HG03432 (cell line): Measurements from ENCODE around the gene KRT12.

Experiments used
- ATAC-seq: cut with Tn5 transposase; IDR thresholded peaks from one replicate; pipeline ENCODE4 v1.9.1; 2021; ENCODE audit warnings: mild to moderate bottlenecking, moderate library complexity; ENCODE audit not compliant: unreplicated experiment

The KRT12 gene

GRCh38 chr17:40866838-40867237, at the start of gene KRT12:
TSS of gene KRT12 (minus strand) at chr17:40867223. CDS start at chr17:40867186, 37 bp downstream.
- ATAC-seq, result no peak

- ATAC-seq, result no peak
These were observed 49.3 kb upstream of the KRT12 start for GRCh38 chr17:40916366-40916765.

- no peak for ATAC-seq
These were observed 48.8 kb upstream of the KRT12 start for GRCh38 chr17:40915721-40916256.

GRCh38 chr17:40915199-40915661, 48.2 kb upstream of the KRT12 start:
- no peak for ATAC-seq

GRCh38 chr17:40914075-40914855, 47.2 kb upstream of the KRT12 start:
- ATAC-seq, result no peak

GRCh38 chr17:40912486-40913210, 45.6 kb upstream of the KRT12 start:
- ATAC-seq, result no peak

- no peak for ATAC-seq
These were observed 43.4 kb upstream of the KRT12 start for GRCh38 chr17:40910441-40910841.

- no peak for ATAC-seq
These were observed 42.7 kb upstream of the KRT12 start for GRCh38 chr17:40909755-40910154.

GRCh38 chr17:40909351-40909750, 42.3 kb upstream of the KRT12 start:
- ATAC-seq, result no peak

GRCh38 chr17:40906613-40907012, 39.6 kb upstream of the KRT12 start:
- no peak for ATAC-seq

- no peak for ATAC-seq
These were observed 38.3 kb upstream of the KRT12 start for GRCh38 chr17:40905370-40905769.

- ATAC-seq, result no peak
These were observed 36.3 kb upstream of the KRT12 start for GRCh38 chr17:40903129-40903847.

GRCh38 chr17:40902498-40902897, 35.5 kb upstream of the KRT12 start:
- no peak for ATAC-seq

GRCh38 chr17:40901981-40902474, 35.0 kb upstream of the KRT12 start:
- no peak for ATAC-seq

GRCh38 chr17:40900809-40901356, 33.9 kb upstream of the KRT12 start:
- no peak for ATAC-seq

GRCh38 chr17:40896916-40897455, 30.0 kb upstream of the KRT12 start:
- no peak for ATAC-seq

- ATAC-seq, result no peak
These were observed 28.2 kb upstream of the KRT12 start for GRCh38 chr17:40895106-40895730.

- ATAC-seq, result no peak
These were observed 21.2 kb upstream of the KRT12 start for GRCh38 chr17:40888196-40888720.

GRCh38 chr17:40886090-40886489, 19.1 kb upstream of the KRT12 start:
- no peak for ATAC-seq
